HCT116 (cell line): ENCODE measurements around the gene CGNL1. TPM values are rescaled to one million over a fixed set of nuclear protein-coding genes. Genes with fewer than 3 reads are reported as not detected.

Source experiments
- ATAC-seq: fragments of 200-7000 bp; cut with Tn5 transposase; 2 replicates; pipeline ENCODE4 v1.9.1; 2020; ENCODE audit warnings: mild to moderate bottlenecking, moderate library complexity
- BruUV-seq: library from RNA; stranded (reverse); fragments of 400-500 nt; replicated peaks from 2 replicates; lab custom pipeline; 2021; lab: Mats Ljungman, UMichigan
- CTCF ChIA-PET: fragments of 300-600 bp; sonication (Branson Sonifier 250); formaldehyde crosslinking; loops from one replicate; lab custom pipeline; 2021; ENCODE audit warnings: antibody characterized with exemption; lab: Charles Lee
- POLR2A ChIA-PET: fragments of 300-600, 350-600 bp; sonication (Branson Sonifier 250); formaldehyde crosslinking; loops from one replicate; lab custom pipeline; 2021; ENCODE audit warnings: antibody characterized with exemption; lab: Charles Lee
- RAD21 ChIA-PET, 2 experiments: fragments of 300-600 bp; sonication (Branson Sonifier 250); formaldehyde crosslinking; loops; one replicate each; lab custom pipeline; 2023; ENCODE audit warnings: low total read pairs in 2 of 2; ENCODE audit not compliant: uncharacterized antibody in 2 of 2, unreplicated experiment in 2 of 2, low non-redundant PET in 1 of 2; lab: Charles Lee
- DNase-seq: peaks from one replicate; pipeline ENCODE4 v3.0.0-alpha.2; 2010; ENCODE audit warnings: low read depth, low spot score
- H2AFZ ChIP-seq: fragments of 200-600 bp; shearing (Covaris generic), sonication (generic); 2 replicates; pipeline ENCODE4 v1.6.1; 2017; ENCODE audit warnings: low read depth, mixed run types, mixed read lengths, antibody characterized with exemption, low read length; ENCODE audit not compliant: poor library complexity, severe bottlenecking
- H3K27ac ChIP-seq: 2 replicates; pipeline ENCODE4 v1.5.1; 2012; ENCODE audit warnings: low read depth, low read length
- H3K27me3 ChIP-seq: fragments of 200-600 bp; sonication (generic); 2 replicates; pipeline ENCODE4 v1.6.1; 2016; ENCODE audit warnings: mixed run types, low read length, mixed read lengths; ENCODE audit not compliant: insufficient read depth
- H3K36me3 ChIP-seq, 2 experiments: fragments of 200-500 bp in 1 of 2; fragments of 200-600 bp in 1 of 2; sonication (Bioruptor generic) in 1 of 2; sonication (generic) in 1 of 2; 2 replicates each; pipeline versions ENCODE4 v1.5.1 to v1.6.1; 2014 to 2016; ENCODE audit warnings: low read length in 2 of 2, inconsistent platforms in 1 of 2, mixed read lengths in 1 of 2, mixed run types in 1 of 2; ENCODE audit not compliant: insufficient read depth in 2 of 2, control insufficient read depth in 1 of 2
- H3K4me1 ChIP-seq, 2 experiments: fragments of 200-600 bp in 1 of 2; sonication (generic) in 1 of 2; 2 replicates each; pipeline versions ENCODE4 v1.5.1 to v1.6.1; 2012 to 2017; ENCODE audit warnings: low read length in 2 of 2, inconsistent platforms in 1 of 2, mild to moderate bottlenecking in 1 of 2, mixed read lengths in 1 of 2, mixed run types in 1 of 2, moderate library complexity in 1 of 2; ENCODE audit not compliant: insufficient read depth in 2 of 2, control insufficient read depth in 1 of 2
- H3K4me2 ChIP-seq: fragments of 200-600 bp; sonication (generic); 2 replicates; pipeline ENCODE4 v1.6.1; 2017; ENCODE audit warnings: mixed run types, low read length, mixed read lengths
- H3K4me3 ChIP-seq, 2 experiments: fragments of 200-600 bp in 1 of 2; sonication (generic) in 1 of 2; replicated peaks in 1 of 2; 2 replicates each; pipeline ENCODE4 v1.5.1; 2011 to 2016; ENCODE audit warnings: low read length in 2 of 2, control low read depth in 1 of 2, low read depth in 1 of 2, mild to moderate bottlenecking in 1 of 2, mixed read lengths in 1 of 2, mixed run types in 1 of 2
- H3K79me2 ChIP-seq: fragments of 200-600 bp; sonication (generic); 2 replicates; pipeline ENCODE4 v1.6.1; 2017; ENCODE audit warnings: mild to moderate bottlenecking, mixed run types, low read length, moderate library complexity, mixed read lengths; ENCODE audit not compliant: insufficient read depth
- H3K9ac ChIP-seq: fragments of 200-600 bp; sonication (generic); 2 replicates; pipeline ENCODE4 v1.6.1; 2016; ENCODE audit warnings: low read length, mixed read lengths
- H3K9me2 ChIP-seq: fragments of 200-600 bp; sonication (generic), shearing (Covaris generic); 2 replicates; pipeline ENCODE4 v1.6.1; 2017; ENCODE audit warnings: mixed run types, mild to moderate bottlenecking, moderate library complexity; ENCODE audit not compliant: insufficient read depth
- H3K9me3 ChIP-seq, 2 experiments: fragments of 200-500 bp in 1 of 2; fragments of 200-600 bp in 1 of 2; sonication (Bioruptor generic) in 1 of 2; sonication (generic) in 1 of 2; 2 replicates each; pipeline ENCODE4 v1.6.1; 2014 to 2017; ENCODE audit warnings: low read length in 2 of 2, mixed read lengths in 2 of 2, inconsistent platforms in 1 of 2, low read depth in 1 of 2, mild to moderate bottlenecking in 1 of 2, mixed run types in 1 of 2, moderate library complexity in 1 of 2; ENCODE audit not compliant: control insufficient read depth in 1 of 2, insufficient read depth in 1 of 2
- H4K20me1 ChIP-seq: fragments of 200-600 bp; sonication (generic), shearing (Covaris generic); 2 replicates; pipeline ENCODE4 v1.6.1; 2017; ENCODE audit warnings: mixed run types, mild to moderate bottlenecking, moderate library complexity; ENCODE audit not compliant: insufficient read depth
- CBX3 ChIP-seq: IDR thresholded peaks from 2 replicates; pipeline ENCODE4 v1.6.1; 2012; ENCODE audit warnings: low read depth
- CEBPB ChIP-seq: IDR thresholded peaks from 2 replicates; pipeline ENCODE4 v1.6.1; 2012; ENCODE audit warnings: low read depth
- EGR1 ChIP-seq: IDR thresholded peaks from 2 replicates; pipeline ENCODE4 v1.6.1; 2012; ENCODE audit warnings: low read depth
- ELF1 ChIP-seq: IDR thresholded peaks from 2 replicates; pipeline ENCODE4 v1.6.1; 2012; ENCODE audit warnings: low read depth, borderline replicate concordance
- POLR2A ChIP-seq: IDR thresholded peaks from 2 replicates; pipeline ENCODE4 v1.7.0; 2011; ENCODE audit warnings: borderline replicate concordance; ENCODE audit not compliant: insufficient read depth, insufficient read length; ENCODE audit errors: extremely low read depth
- POLR2AphosphoS5 ChIP-seq: IDR thresholded peaks from 2 replicates; pipeline ENCODE4 v1.6.1; 2011; ENCODE audit warnings: mild to moderate bottlenecking, low read depth, low read length, moderate library complexity
- SP1 ChIP-seq: IDR thresholded peaks from 2 replicates; pipeline ENCODE4 v1.6.1; 2012; ENCODE audit warnings: low read depth
- ZFX ChIP-seq: fragments of 450-650 bp; IDR thresholded peaks from 2 replicates; pipeline ENCODE4 v1.6.1; 2017
- intact Hi-C: fragments of 100-400 bp; cut with micrococcal nuclease; formaldehyde crosslinking; loops from 2 replicates; pipeline ENCODE4 v1.10.0; 2022
- total RNA-seq: library from RNA; stranded (reverse); gene quantifications from one replicate; pipeline ENCODE4 v1.2.1, GENCODE V29; 2021; ENCODE audit not compliant: unreplicated experiment
- TF ChIP-seq, protein P1 (sequence below): IDR thresholded peaks from 2 replicates; pipeline ENCODE4 v1.6.1; 2011; ENCODE audit warnings: mild to moderate bottlenecking, low read length, moderate library complexity; ENCODE audit not compliant: insufficient replicate concordance; ENCODE audit errors: extremely low read depth
- TF ChIP-seq, protein P2 (sequence below), 3 experiments: fragments of 200-600 bp in 1 of 3; sonication (generic) in 1 of 3; IDR thresholded peaks in 2 of 3; conservative IDR thresholded peaks in 1 of 3; 2 replicates each; pipeline ENCODE4 v1.5.1; 2012 to 2017; ENCODE audit warnings: low read depth in 2 of 3, low read length in 2 of 3, antibody characterized with exemption in 1 of 3, borderline replicate concordance in 1 of 3, control low read depth in 1 of 3, mild to moderate bottlenecking in 1 of 3, mixed read lengths in 1 of 3, mixed run types in 1 of 3, moderate library complexity in 1 of 3; ENCODE audit not compliant: insufficient read depth in 1 of 3

The CGNL1 gene
- total RNA-seq, 1 experiment from 2014 or later: 2.2 TPM

DNA sequence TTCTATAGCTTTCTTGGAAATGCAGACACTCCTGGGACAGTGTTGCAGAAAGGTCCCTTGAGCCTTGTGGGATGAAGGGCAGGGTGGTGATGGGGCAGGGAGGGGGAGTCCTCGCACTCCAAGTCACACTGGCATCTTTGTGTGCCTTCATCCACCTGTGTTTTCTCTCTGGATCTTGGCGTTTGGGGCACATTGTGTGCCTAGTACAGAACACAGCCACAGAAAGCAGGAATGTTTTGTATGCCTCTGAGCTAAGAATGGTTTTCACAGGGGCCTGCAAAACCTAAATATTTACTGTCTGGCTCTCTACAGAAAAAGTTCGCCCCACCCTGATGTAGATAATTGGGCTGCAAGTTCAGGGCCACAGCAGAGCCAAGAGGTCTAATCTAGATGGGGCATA lies 221.1 kb downstream of the CGNL1 start:
- DNase-seq: no peak
- Histone ChIP-seq H3K9ac (no peak overlapping the region), H3K4me3 (no peak overlapping the region), H3K27ac (no peak overlapping the region), H3K4me2 (no peak overlapping the region), H4K20me1 (no peaks in the 10 kb centered on the region), H3K79me2 (no peaks in the 10 kb centered on the region), H3K27me3 (no peaks in the 10 kb centered on the region), H2AFZ (no peak overlapping the region), H3K36me3 (no peaks in the 10 kb centered on the region), H3K9me2 (no peaks in the 10 kb centered on the region), H3K9me3 (no peaks in the 10 kb centered on the region), H3K4me1 (peaks cover 2 to 22% of the 10 kb centered on the region in 2 experiments; a peak in 3 of 4 replicates)
- ChIA-PET POLR2A (no interaction called here), RAD21 (no interaction called here), CTCF (no interaction called here)
- intact Hi-C loops: no loop called here
- BruUV-seq: no TSS peak
- no peak for ATAC-seq
- TF ChIP-seq ELF1: no peak
- TF ChIP-seq, protein P1, sequence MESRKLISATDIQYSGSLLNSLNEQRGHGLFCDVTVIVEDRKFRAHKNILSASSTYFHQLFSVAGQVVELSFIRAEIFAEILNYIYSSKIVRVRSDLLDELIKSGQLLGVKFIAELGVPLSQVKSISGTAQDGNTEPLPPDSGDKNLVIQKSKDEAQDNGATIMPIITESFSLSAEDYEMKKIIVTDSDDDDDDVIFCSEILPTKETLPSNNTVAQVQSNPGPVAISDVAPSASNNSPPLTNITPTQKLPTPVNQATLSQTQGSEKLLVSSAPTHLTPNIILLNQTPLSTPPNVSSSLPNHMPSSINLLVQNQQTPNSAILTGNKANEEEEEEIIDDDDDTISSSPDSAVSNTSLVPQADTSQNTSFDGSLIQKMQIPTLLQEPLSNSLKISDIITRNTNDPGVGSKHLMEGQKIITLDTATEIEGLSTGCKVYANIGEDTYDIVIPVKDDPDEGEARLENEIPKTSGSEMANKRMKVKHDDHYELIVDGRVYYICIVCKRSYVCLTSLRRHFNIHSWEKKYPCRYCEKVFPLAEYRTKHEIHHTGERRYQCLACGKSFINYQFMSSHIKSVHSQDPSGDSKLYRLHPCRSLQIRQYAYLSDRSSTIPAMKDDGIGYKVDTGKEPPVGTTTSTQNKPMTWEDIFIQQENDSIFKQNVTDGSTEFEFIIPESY: no peak
- TF ChIP-seq SP1: no peak
- TF ChIP-seq, protein P2, sequence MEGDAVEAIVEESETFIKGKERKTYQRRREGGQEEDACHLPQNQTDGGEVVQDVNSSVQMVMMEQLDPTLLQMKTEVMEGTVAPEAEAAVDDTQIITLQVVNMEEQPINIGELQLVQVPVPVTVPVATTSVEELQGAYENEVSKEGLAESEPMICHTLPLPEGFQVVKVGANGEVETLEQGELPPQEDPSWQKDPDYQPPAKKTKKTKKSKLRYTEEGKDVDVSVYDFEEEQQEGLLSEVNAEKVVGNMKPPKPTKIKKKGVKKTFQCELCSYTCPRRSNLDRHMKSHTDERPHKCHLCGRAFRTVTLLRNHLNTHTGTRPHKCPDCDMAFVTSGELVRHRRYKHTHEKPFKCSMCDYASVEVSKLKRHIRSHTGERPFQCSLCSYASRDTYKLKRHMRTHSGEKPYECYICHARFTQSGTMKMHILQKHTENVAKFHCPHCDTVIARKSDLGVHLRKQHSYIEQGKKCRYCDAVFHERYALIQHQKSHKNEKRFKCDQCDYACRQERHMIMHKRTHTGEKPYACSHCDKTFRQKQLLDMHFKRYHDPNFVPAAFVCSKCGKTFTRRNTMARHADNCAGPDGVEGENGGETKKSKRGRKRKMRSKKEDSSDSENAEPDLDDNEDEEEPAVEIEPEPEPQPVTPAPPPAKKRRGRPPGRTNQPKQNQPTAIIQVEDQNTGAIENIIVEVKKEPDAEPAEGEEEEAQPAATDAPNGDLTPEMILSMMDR (IDR thresholded peaks at IDR 0.05 in 2 of 3, conservative IDR thresholded peaks at IDR 0.05 in 1 of 3; ENCODE audit: borderline replicate concordance in 1 of 3, insufficient read depth in 1 of 3, low read depth in 2 of 3, low read length in 2 of 3): no peak
- no peak for TF ChIP-seq CBX3
- TF ChIP-seq POLR2A: no peak
- no peak for TF ChIP-seq CEBPB
- TF ChIP-seq POLR2AphosphoS5: no peak
- no peak for TF ChIP-seq ZFX
- TF ChIP-seq EGR1: no peak
